LNCaP clone FGC (cell line): ENCODE results near the gene MFAP3L.
"Not testable (repeated sequence)": the region's sequence is repeated elsewhere in the genome, so short reads cannot be mapped to it uniquely, and the experiment has no call there.

Experiments used
- DNase-seq: peaks from one replicate; pipeline ENCODE4 v3.0.0-alpha.2; 2011; ENCODE audit warnings: low read depth
- H3K4me3 ChIP-seq: 2 replicates; pipeline ENCODE4 v1.5.1; 2011; ENCODE audit warnings: mild to moderate bottlenecking, low read depth, low read length, control low read depth
- CTCF ChIP-seq: IDR thresholded peaks from 2 replicates; pipeline ENCODE4 v1.5.1; 2012; ENCODE audit warnings: mild to moderate bottlenecking; ENCODE audit not compliant: control insufficient read depth, insufficient read depth; ENCODE audit errors: extremely low read depth

MFAP3L gene

GRCh38 chr4:170052919-170053318, 26.7 kb upstream of the MFAP3L start:
- no peak for TF ChIP-seq CTCF
- no peak for DNase-seq

GRCh38 chr4:170051402-170051801, 25.2 kb upstream of the MFAP3L start:
- no peak for DNase-seq
- no peak for TF ChIP-seq CTCF
- no peak overlapping the region for H3K4me3 ChIP-seq

More at GRCh38 chr4:170052919-170053318, 26.7 kb upstream of the MFAP3L start:
- no peak overlapping the region for H3K4me3 ChIP-seq

- H3K4me3 ChIP-seq, result no peak overlapping the region
- no peak for DNase-seq
- TF ChIP-seq CTCF, result no peak
Observed at GRCh38 chr4:170049766-170050165, 23.6 kb upstream of the MFAP3L start.

GRCh38 chr4:170047771-170048354, 21.7 kb upstream of the MFAP3L start:
- peak; percentile 50 for DNase-seq
- TF ChIP-seq CTCF, result peak; percentile 70
- H3K4me3 ChIP-seq, result no peak overlapping the region

- not testable (repeated sequence) for DNase-seq, H3K4me3 ChIP-seq
Observed at GRCh38 chr4:170046156-170046555, 20.0 kb upstream of the MFAP3L start.

- DNase-seq, result no peak
- H3K4me3 ChIP-seq, result no peak overlapping the region
- TF ChIP-seq CTCF, result no peak
Observed at GRCh38 chr4:170040031-170040680, 14.0 kb upstream of the MFAP3L start.

- no peak for DNase-seq
- TF ChIP-seq CTCF, result no peak
- no peak overlapping the region for H3K4me3 ChIP-seq
Observed at GRCh38 chr4:170038769-170039168, 12.6 kb upstream of the MFAP3L start.
